ENCODE measurements around the gene TGM5. TPM values are rescaled to one million over a fixed set of nuclear protein-coding genes. Genes with fewer than 3 reads are reported as not detected.

Gene TGM5
- total RNA-seq, 1 donor from 2014 or later = not detected

DNA sequence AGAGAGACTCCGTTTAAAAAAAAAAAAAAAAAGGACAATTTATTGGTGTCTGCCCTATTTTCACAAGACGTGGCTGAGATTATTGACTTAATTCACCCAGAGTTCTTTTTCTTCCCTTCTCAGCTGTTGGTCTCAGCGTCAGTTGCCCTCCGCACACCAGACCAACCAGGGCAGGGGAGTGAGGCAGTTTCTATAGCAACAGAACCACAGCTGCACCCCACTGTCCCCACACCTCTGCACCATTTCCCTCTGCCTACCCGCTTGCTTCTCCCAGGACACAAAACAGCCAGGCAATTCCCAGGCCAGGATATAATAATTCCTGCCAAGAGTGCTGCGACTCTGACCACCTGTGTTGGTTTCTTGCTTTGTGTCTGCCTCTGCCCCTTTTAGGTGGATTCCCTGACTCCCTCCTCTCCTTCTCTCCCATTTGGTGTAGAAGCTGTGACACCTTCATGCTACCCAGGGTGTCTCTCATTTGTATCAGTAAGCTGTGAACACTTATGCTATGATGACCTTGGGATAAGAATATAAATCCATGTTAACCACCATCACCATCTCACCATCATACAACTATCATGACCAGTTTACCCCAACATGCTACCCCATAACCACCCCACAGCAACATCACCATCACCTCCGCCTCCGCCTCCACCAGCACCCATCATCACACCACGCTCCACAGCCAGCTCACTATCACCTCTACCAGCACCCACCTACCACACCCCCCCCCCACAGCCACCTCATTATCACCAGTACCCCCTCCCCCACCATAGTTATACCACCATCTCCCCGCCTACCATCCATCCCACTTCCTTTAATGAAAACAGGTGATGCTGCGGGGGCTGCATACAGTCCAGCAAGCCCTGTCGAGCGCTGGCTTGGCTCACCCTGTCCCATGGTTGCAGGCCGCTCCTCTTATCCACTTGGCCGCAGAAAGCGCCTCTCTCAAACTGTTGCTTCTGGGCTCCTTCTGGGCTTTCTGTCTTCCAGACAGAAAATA is 46.5 kb downstream of the TGM5 start:
- Histone ChIP-seq H3K4me1 (no peaks in the 10 kb centered on the region), H3K27ac (replicated peaks) (no peak overlapping the region), H3K9me3 (replicated peaks) (no peaks in the 10 kb centered on the region), H3K36me3 (no peaks in the 10 kb centered on the region), H3K4me3 (no peak overlapping the region), H3K27me3 (ENCODE audit: low read depth) (no peaks in the 10 kb centered on the region)
- intact Hi-C loops (cut with micrococcal nuclease) = no loop called here
- no peak for DNase-seq
- TF ChIP-seq, protein P1, sequence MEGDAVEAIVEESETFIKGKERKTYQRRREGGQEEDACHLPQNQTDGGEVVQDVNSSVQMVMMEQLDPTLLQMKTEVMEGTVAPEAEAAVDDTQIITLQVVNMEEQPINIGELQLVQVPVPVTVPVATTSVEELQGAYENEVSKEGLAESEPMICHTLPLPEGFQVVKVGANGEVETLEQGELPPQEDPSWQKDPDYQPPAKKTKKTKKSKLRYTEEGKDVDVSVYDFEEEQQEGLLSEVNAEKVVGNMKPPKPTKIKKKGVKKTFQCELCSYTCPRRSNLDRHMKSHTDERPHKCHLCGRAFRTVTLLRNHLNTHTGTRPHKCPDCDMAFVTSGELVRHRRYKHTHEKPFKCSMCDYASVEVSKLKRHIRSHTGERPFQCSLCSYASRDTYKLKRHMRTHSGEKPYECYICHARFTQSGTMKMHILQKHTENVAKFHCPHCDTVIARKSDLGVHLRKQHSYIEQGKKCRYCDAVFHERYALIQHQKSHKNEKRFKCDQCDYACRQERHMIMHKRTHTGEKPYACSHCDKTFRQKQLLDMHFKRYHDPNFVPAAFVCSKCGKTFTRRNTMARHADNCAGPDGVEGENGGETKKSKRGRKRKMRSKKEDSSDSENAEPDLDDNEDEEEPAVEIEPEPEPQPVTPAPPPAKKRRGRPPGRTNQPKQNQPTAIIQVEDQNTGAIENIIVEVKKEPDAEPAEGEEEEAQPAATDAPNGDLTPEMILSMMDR (IDR thresholded peaks at IDR 0.05; ENCODE audit: borderline replicate concordance) = no peak

DNA sequence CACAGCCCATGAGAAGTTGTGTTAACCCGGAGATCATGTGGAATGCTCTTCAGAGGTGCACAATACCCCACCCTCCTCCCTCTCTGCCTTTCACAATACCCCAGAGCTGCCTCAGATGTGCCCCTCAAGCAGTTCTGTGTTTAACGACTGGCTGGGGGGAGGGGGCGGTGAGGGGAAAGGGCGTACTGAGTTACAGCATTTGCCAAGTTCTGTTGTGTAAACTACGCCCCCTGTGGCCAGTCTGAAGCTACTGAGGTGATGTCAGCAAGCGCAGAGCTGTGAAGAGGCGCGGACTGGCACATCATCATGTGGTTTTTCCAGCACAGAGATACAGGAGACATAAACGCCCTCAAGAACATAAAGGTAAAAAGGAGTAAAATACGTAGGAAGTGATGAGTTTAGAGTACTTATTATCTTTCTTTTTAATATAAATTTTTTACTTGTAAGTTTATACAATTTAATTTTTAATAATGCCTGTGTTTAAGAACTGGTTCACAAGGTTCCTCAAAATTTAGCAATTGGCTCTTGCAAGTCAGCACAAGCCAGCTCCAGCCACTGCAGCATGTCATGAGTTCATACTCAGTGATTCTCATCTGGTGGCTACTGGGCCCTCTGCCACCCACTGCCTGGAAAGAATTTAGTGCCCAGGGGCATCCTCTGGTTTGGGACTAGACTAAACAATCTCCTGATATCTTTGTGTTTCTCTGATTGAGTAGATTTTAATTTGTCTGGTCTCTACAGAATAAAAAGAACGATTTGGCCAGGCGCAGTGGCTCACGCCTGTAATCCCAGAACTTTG is 47.6 kb downstream of the TGM5 start:
- intact Hi-C loops (cut with micrococcal nuclease) = no loop called here
- H3K27ac ChIP-seq (replicated peaks) = no peak overlapping the region
- TF ChIP-seq, protein P1 (IDR thresholded peaks at IDR 0.05; ENCODE audit: borderline replicate concordance) = no peak

DNA sequence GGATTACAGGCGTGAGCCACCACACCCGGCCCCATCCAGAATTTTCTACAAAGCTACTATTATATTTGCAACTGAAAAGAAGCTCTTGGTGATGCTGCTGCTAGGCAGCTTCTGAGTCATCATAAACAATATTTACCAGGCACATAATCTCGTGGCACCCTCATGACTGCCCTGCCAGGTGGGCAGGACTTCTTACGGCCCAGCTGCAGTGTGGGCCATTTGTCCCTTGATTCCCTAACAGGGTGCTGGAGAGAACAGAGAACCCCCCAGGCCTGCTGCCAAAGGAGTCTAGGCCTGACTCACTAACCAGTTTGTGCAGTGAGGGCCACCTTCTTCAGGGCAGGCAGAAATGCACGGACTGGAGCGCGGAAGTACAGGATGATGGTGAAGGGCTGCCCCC is 50.8 kb downstream of the TGM5 start:
- H3K36me3 ChIP-seq = no peaks in the 10 kb centered on the region
- TF ChIP-seq, protein P1 (IDR thresholded peaks at IDR 0.05; ENCODE audit: borderline replicate concordance) = no peak
- H3K9me3 ChIP-seq (replicated peaks) = no peaks in the 10 kb centered on the region
- H3K27me3 ChIP-seq (ENCODE audit: low read depth) = peaks cover 6% of the 10 kb centered on the region
- DNase-seq = no peak
- H3K4me3 ChIP-seq = no peak overlapping the region
- H3K4me1 ChIP-seq = peaks cover 9% of the 10 kb centered on the region
- intact Hi-C loops (cut with micrococcal nuclease) = no loop called here
- H3K27ac ChIP-seq (replicated peaks) = no peak overlapping the region

More for the DNA sequence above, 47.6 kb downstream of the TGM5 start:
- no peak overlapping the region for H3K4me3 ChIP-seq
- DNase-seq = no peak
- no peaks in the 10 kb centered on the region for H3K9me3 ChIP-seq (replicated peaks)
- H3K4me1 ChIP-seq = peaks cover 9% of the 10 kb centered on the region
- no peaks in the 10 kb centered on the region for H3K27me3 ChIP-seq (ENCODE audit: low read depth)
- no peaks in the 10 kb centered on the region for H3K36me3 ChIP-seq

DNA sequence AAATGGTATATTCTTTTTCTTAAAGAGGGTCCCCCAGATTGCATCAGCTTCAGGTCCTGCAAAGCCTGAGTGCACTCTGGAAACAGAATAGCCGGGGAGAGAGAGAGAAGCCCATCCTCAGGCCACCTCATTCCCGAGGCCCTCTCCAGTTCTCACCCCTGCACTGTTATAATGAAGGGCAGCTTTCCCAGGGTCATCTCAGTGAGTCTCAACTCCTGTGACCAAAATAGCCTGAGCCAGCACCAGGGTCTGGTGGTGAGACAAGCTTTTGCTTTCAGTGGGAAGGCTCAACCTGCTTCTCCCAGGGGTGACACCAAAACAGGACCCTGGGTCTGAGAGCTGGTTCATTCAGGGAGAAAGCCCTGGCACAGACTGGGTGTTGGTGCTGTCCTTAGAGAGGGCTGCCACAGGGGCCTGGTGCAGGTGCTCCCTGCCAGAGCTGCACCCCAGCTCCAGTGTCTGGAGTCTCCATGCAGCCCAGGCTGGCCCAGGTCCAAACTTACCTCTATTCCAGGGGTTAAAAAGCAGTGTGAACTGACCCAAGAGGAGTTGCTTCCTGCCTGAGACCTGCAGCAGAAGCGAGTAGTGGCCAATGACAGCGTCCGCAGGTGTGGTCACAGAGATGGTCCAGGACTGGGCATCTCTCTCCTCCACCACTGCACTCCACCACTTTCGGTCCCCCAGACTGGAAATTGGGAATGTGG is 52.0 kb downstream of the TGM5 start:
- H3K4me1 ChIP-seq = peaks cover 9% of the 10 kb centered on the region
- peaks cover 18% of the 10 kb centered on the region for H3K27me3 ChIP-seq (ENCODE audit: low read depth)
- intact Hi-C loops (cut with micrococcal nuclease) = no loop called here
- no peaks in the 10 kb centered on the region for H3K36me3 ChIP-seq
- no peak for DNase-seq
- H3K27ac ChIP-seq (replicated peaks) = no peak overlapping the region
- TF ChIP-seq, protein P1 (IDR thresholded peaks at IDR 0.05; ENCODE audit: borderline replicate concordance) = no peak
- H3K9me3 ChIP-seq (replicated peaks) = no peaks in the 10 kb centered on the region
- no peak overlapping the region for H3K4me3 ChIP-seq

DNA sequence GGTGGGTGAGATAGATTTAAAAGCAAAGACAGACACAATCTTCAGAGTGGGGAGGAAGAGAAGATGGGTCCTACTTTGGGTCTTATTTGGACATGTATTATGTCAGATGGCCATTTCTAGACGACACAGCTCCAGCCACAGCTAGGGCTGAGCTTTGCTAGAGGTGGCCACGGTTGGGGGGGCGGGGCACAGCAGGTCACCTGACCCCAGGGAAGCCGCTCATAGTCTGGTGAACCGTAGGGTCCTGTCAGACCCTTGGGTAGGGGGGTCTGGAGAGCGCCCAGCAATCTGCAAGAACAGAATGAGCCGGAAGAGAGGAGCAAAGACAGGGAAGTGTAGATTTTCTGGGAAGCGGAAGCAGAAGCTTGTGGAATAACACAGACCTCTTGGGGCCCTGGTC is 52.6 kb downstream of the TGM5 start:
- no peak for DNase-seq
- intact Hi-C loops (cut with micrococcal nuclease) = no loop called here
- Histone ChIP-seq H3K27me3 (ENCODE audit: low read depth) (peaks cover 24% of the 10 kb centered on the region), H3K4me3 (no peak overlapping the region), H3K4me1 (peaks cover 9% of the 10 kb centered on the region), H3K9me3 (replicated peaks) (no peaks in the 10 kb centered on the region), H3K27ac (replicated peaks) (no peak overlapping the region), H3K36me3 (no peaks in the 10 kb centered on the region)
- TF ChIP-seq, protein P1 (IDR thresholded peaks at IDR 0.05; ENCODE audit: borderline replicate concordance) = no peak
